IgD-negative memory B cell (primary cell): ENCODE measurements around the gene EIF2S3. TPM values are rescaled to one million over a fixed set of nuclear protein-coding genes. Genes with fewer than 3 reads are reported as not detected.

ENCODE experiments used
- H3K27ac Mint-ChIP-seq, 3 donors: one replicate each; pipeline ENCODE4 v1.8.0; 2020 to 2022; ENCODE audit warnings: mild to moderate bottlenecking in 3 of 3, mixed read lengths in 3 of 3, moderate library complexity in 1 of 3
- H3K27me3 Mint-ChIP-seq: one replicate; pipeline ENCODE4 v1.8.0; 2021; ENCODE audit warnings: mixed read lengths
- H3K36me3 Mint-ChIP-seq: one replicate; pipeline ENCODE4 v1.8.0; 2020; ENCODE audit warnings: mild to moderate bottlenecking, mixed read lengths
- H3K4me1 Mint-ChIP-seq, 3 donors: one replicate each; pipeline ENCODE4 v1.8.0; 2020 to 2022; ENCODE audit warnings: mixed read lengths in 3 of 3, mild to moderate bottlenecking in 1 of 3
- H3K4me3 Mint-ChIP-seq, 4 donors: one replicate each; pipeline ENCODE4 v1.8.0; 2020 to 2022; ENCODE audit warnings: mild to moderate bottlenecking in 4 of 4, mixed read lengths in 4 of 4, moderate library complexity in 3 of 4
- H3K9me3 Mint-ChIP-seq, 3 donors: one replicate each; pipeline ENCODE4 v1.8.0; 2020 to 2021; ENCODE audit warnings: mixed read lengths in 3 of 3, mild to moderate bottlenecking in 1 of 3
- polyA plus RNA-seq: library from polyadenylated mRNA; unstranded; fragments of 300-500 nt; fragmentation: Illumina TruSeq; gene quantifications from one replicate; pipeline ENCODE4 v1.2.3, GENCODE V29; 2021

EIF2S3 gene
- 128 TPM for polyA plus RNA-seq

DNA sequence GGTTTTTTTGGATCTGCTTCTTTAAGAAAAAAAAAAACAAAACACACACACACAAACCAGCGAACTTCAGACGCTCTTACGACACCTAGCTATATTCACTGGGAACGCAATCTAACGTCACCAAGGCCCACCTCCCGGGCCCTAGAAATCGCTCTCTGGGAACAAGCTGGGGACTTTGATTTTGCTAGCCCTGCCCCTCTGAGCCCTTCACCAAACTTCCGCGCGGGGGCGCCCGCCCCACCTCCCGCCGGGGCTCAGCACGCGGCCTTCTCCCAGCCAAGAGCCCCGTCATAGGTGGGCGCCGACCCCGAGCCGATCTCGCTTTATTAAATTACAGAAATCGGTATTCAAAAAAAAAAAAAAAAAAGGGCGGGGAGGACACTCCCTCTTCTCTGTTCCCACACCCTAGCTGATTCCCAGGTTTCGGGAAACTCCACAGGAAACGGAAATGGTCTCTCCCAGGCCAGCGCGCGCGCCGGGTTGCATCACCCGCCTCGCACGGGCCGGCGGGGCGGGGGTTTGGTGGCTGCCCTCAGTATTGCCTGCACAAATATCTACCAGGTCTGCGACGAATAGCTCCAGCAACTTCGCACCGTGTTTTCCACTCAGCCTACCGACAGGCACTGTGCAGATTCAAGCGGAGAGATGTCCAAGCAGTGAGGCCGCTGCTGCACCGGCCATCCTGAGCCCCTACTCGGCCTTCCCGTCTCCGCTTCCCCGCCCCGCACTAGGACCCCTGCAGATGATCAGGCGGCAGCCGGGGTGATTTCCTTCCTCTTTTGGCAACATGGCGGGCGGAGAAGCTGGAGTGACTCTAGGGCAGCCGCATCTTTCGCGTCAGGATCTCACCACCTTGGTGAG is at the start of gene EIF2S3:
TSS of gene EIF2S3 (plus strand) at position 775 of the 861 bp plus-strand sequence. CDS start at position 788, 13 bp downstream.
- peak within 1 kb of the TSS in 1 of 4 donors; percentile 98 for H3K4me3 Mint-ChIP-seq
- H3K27ac Mint-ChIP-seq = no peak within 1 kb of the TSS
- H3K9me3 Mint-ChIP-seq = no peaks in the 10 kb centered on the region

DNA sequence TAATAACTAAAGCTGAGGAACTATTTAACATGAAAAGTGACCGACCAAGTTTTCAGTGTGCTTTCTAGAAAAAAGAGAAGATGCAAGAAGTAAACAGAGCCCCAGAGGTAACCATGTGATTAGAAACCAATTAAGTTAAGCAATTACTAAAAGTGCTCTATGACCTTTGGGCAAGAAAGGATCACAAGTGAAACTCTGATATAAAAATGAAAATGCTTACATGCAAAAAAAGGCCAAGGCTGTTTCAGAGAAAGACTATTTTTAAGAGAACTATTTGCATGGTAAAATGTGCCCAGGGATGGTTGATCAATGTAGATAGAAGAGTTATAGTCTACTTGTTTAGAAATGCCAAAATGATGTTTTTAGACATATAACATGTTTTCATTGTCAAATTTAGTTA is 49.7 kb upstream of the EIF2S3 start:
- peaks cover 2% of the 10 kb centered on the region for H3K36me3 Mint-ChIP-seq
- peaks cover 1 to 18% (median 12%) of the 10 kb centered on the region in 3 donors for H3K4me1 Mint-ChIP-seq
- H3K9me3 Mint-ChIP-seq = no peaks in the 10 kb centered on the region
- no peak overlapping the region for H3K4me3 Mint-ChIP-seq
- no peak overlapping the region for H3K27ac Mint-ChIP-seq
- H3K27me3 Mint-ChIP-seq = no peaks in the 10 kb centered on the region

More for the DNA sequence above, at the start of gene EIF2S3:
- peaks cover 0 to 11% (median 7%) of the 10 kb centered on the region in 3 donors for H3K4me1 Mint-ChIP-seq
- H3K36me3 Mint-ChIP-seq = no peaks in the 10 kb centered on the region
- H3K27me3 Mint-ChIP-seq = no peaks in the 10 kb centered on the region

GRCh38 chrX:24005867-24006266 is 48.9 kb upstream of the EIF2S3 start:
- no peak overlapping the region for H3K4me3 Mint-ChIP-seq
- no peak overlapping the region for H3K27ac Mint-ChIP-seq
- H3K27me3 Mint-ChIP-seq = no peaks in the 10 kb centered on the region
- H3K9me3 Mint-ChIP-seq = no peaks in the 10 kb centered on the region
- peaks cover 2% of the 10 kb centered on the region for H3K36me3 Mint-ChIP-seq
- peaks cover 4 to 18% (median 12%) of the 10 kb centered on the region in 3 donors for H3K4me1 Mint-ChIP-seq

DNA sequence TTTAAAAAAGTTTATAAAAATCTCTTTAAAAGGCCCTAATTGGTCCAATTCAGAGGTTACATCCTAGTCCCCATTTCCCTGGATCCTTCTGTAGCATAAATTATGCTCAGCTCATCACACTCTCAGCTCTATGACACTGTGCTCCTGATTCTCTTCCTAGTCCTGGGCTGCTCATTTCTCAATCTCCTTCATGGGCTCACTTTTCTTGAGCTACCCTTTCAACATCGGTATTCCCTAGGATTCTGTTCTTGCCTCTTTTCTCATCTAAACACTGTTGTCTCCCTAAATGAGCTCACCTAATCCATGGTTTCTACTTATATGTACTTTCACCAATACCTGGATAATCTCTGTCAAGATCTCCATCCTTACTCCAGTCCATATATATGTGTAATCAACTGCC is 42.5 kb upstream of the EIF2S3 start:
- Mint-ChIP-seq H3K4me3 (no peak overlapping the region), H3K36me3 (peaks cover 2% of the 10 kb centered on the region), H3K27me3 (peaks cover 3% of the 10 kb centered on the region), H3K9me3 (no peaks in the 10 kb centered on the region), H3K4me1 (peaks cover 0 to 11% (median 9%) of the 10 kb centered on the region in 3 donors), H3K27ac (no peak overlapping the region)

DNA sequence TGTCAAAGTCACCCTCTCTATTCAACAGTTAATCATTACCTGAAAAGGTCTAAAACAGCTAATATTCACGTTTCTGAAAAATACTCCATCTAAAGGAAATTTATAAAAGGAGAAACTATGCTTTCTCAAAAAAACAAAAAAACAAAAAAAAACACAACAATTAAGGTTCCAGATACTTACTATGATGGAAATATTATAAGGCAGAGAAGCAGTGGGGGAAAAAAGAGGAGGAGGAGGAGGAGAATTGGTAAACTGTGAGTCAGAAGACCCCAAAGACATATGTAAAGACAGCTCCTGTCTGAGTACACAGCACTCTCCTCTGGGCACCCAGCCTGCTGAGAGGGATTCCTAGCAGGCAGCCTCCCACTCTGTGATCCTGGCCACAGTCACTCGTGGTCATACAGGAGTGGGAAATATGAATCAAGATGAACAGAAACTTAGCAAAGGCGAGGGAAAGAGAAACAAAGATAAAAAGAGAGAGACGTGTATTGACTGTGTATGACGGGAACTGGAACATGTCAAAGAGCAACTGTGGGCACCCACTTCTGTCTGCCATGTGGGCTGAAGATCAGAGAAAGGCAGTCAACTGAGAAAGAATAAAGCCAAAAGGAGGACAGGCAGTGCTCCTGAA is 40.3 kb upstream of the EIF2S3 start:
- peaks cover 2% of the 10 kb centered on the region for H3K36me3 Mint-ChIP-seq
- H3K27ac Mint-ChIP-seq = peak overlapping the region in 1 of 3 donors; percentile 1
- H3K4me3 Mint-ChIP-seq = no peak overlapping the region
- H3K27me3 Mint-ChIP-seq = peaks cover 3% of the 10 kb centered on the region
- H3K4me1 Mint-ChIP-seq = peaks cover 1 to 13% (median 6%) of the 10 kb centered on the region in 3 donors
- no peaks in the 10 kb centered on the region for H3K9me3 Mint-ChIP-seq

DNA sequence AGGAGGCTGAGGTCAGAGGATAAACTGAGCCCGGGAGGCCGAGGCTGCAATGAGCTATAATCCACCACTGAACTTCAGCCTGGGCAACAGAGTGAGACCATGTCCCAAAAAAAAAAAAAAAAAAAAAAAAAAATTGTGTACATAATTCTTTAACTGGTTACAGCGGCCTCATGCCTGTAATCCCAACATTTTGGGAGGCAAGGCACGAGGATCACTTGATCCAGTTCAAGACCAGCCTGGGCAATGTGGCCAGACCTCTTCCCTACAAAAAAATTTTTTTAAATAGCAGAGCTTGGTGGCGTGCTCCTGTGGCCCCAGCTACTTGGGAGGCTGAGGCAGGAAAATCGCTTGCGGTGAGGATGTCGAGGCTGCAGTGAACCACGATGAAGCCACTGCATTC is 37.1 kb upstream of the EIF2S3 start:
- Mint-ChIP-seq H3K27me3 (peaks cover 5% of the 10 kb centered on the region), H3K9me3 (no peaks in the 10 kb centered on the region), H3K4me1 (peaks cover 15 to 24% (median 15%) of the 10 kb centered on the region in 3 donors), H3K27ac (peak overlapping the region in 2 of 3 donors; percentile 50 to 59), H3K4me3 (no peak overlapping the region), H3K36me3 (peaks cover 2% of the 10 kb centered on the region)

DNA sequence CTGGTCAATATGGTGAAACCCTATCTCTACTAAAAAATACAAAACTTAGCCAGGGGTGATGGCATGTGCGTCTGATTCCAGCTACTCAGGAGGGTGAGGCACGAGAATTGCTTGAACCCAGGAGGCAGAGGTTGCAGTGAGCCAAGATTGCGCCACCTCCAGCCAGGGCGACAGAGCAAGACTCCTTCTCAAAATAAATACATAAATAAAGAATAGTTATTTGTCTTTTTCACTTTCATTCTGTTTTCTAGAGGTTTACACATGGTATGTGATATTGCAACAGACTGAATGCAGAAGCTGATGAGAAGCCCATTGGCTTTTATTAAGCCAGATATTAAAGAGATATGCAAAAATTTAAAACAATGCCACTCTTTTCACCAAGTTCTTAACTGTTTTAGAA is 35.9 kb upstream of the EIF2S3 start:
- peaks cover 20 to 29% (median 22%) of the 10 kb centered on the region in 3 donors for H3K4me1 Mint-ChIP-seq
- no peak overlapping the region for H3K4me3 Mint-ChIP-seq
- peaks cover 2% of the 10 kb centered on the region for H3K36me3 Mint-ChIP-seq
- H3K27me3 Mint-ChIP-seq = peaks cover 5% of the 10 kb centered on the region
- H3K9me3 Mint-ChIP-seq = no peaks in the 10 kb centered on the region
- H3K27ac Mint-ChIP-seq = no peak overlapping the region

- Mint-ChIP-seq H3K9me3 (no peaks in the 10 kb centered on the region), H3K27ac (peak overlapping the region in 1 of 3 donors; percentile 19), H3K4me1 (peaks cover 20 to 29% (median 20%) of the 10 kb centered on the region in 3 donors), H3K36me3 (peaks cover 2% of the 10 kb centered on the region), H3K4me3 (no peak overlapping the region), H3K27me3 (peaks cover 5% of the 10 kb centered on the region)
These were observed 35.3 kb upstream of the EIF2S3 start for GRCh38 chrX:24019448-24019847.

DNA sequence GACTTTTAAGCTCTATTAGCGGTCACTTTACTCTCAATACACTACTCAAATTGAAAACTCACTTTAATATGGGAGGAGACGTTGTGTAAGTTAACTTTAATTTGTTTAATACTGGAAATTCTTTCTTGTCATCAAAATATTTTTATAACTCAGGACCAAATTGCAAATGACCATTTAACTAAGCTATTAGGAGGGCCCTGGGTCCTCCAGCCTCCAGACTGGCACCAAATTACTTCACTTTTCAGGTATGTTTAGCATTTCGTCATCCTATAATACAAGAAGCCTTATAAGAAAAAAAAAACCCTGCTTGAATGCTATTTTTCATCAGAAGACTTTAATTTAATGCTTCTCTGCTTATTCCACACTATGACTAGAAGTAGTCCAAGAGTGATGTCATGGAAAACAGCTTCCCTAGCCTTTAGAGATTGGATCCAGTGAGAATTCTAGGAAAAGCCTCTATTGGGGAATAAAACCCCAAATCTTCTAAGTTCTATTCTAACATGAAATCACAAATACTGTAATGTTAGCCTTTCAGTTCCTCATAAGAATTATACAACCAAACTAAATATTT is 34.4 kb upstream of the EIF2S3 start:
- H3K4me1 Mint-ChIP-seq = peaks cover 16 to 29% (median 17%) of the 10 kb centered on the region in 3 donors
- H3K27me3 Mint-ChIP-seq = peaks cover 2% of the 10 kb centered on the region
- H3K36me3 Mint-ChIP-seq = no peaks in the 10 kb centered on the region
- H3K27ac Mint-ChIP-seq = no peak overlapping the region
- H3K4me3 Mint-ChIP-seq = peak overlapping the region in 2 of 4 donors; percentile 28 to 67
- H3K9me3 Mint-ChIP-seq = no peaks in the 10 kb centered on the region

- peaks cover 2% of the 10 kb centered on the region for H3K27me3 Mint-ChIP-seq
- H3K36me3 Mint-ChIP-seq = peaks cover 1% of the 10 kb centered on the region
- H3K4me3 Mint-ChIP-seq = peak overlapping the region; percentile 86 to 93 (median 92)
- H3K4me1 Mint-ChIP-seq = peaks cover 14 to 29% (median 18%) of the 10 kb centered on the region in 3 donors
- H3K9me3 Mint-ChIP-seq = no peaks in the 10 kb centered on the region
- peak overlapping the region in 1 of 3 donors; percentile 98 for H3K27ac Mint-ChIP-seq
These were observed 31.2 kb upstream of the EIF2S3 start for GRCh38 chrX:24023544-24023943.

DNA sequence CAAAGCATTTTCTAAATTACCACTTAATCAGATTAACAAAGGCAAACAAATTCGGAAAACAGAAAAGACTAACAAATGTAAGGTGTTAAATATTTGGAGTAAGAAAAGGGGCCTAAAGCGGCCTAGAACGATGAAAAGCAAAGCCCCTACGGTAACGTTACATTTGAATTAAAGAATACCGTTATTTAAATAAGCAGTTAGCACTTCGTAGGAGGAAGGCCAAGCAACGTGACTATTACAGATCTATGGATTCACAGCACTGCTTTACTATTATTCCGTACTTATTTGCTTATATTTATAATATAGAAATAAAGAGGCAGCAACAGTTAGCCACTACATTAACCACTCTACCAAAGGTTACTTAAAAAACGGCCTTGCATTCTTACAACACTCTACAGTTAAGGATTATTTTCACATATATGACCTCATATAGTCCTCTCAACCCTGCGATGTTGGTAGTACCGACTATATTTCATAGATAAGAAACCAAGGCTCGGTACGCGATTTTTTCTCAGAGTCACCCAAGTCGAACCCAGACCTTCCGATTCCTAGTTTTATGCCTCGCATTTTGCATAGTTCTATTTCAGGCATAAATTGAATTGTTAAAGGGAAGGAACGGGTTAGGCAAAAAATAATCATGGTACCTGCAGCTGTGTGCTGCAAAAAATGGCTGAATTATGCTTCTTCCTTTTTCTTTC is 30.6 kb upstream of the EIF2S3 start:
- peaks cover 1% of the 10 kb centered on the region for H3K36me3 Mint-ChIP-seq
- peaks cover 2% of the 10 kb centered on the region for H3K27me3 Mint-ChIP-seq
- H3K27ac Mint-ChIP-seq = peak overlapping the region; percentile 50 to 98 (median 84)
- H3K9me3 Mint-ChIP-seq = no peaks in the 10 kb centered on the region
- peak overlapping the region; percentile 86 to 93 (median 92) for H3K4me3 Mint-ChIP-seq
- H3K4me1 Mint-ChIP-seq = peaks cover 14 to 29% (median 18%) of the 10 kb centered on the region in 3 donors

- H3K27ac Mint-ChIP-seq = peak overlapping the region in 2 of 3 donors; percentile 53 to 98
- no peaks in the 10 kb centered on the region for H3K9me3 Mint-ChIP-seq
- H3K36me3 Mint-ChIP-seq = peaks cover 3% of the 10 kb centered on the region
- H3K4me1 Mint-ChIP-seq = peaks cover 12 to 22% (median 12%) of the 10 kb centered on the region in 3 donors
- peaks cover 2% of the 10 kb centered on the region for H3K27me3 Mint-ChIP-seq
- H3K4me3 Mint-ChIP-seq = peak overlapping the region; percentile 86 to 93 (median 92)
These were observed 29.7 kb upstream of the EIF2S3 start for GRCh38 chrX:24024819-24025740.

DNA sequence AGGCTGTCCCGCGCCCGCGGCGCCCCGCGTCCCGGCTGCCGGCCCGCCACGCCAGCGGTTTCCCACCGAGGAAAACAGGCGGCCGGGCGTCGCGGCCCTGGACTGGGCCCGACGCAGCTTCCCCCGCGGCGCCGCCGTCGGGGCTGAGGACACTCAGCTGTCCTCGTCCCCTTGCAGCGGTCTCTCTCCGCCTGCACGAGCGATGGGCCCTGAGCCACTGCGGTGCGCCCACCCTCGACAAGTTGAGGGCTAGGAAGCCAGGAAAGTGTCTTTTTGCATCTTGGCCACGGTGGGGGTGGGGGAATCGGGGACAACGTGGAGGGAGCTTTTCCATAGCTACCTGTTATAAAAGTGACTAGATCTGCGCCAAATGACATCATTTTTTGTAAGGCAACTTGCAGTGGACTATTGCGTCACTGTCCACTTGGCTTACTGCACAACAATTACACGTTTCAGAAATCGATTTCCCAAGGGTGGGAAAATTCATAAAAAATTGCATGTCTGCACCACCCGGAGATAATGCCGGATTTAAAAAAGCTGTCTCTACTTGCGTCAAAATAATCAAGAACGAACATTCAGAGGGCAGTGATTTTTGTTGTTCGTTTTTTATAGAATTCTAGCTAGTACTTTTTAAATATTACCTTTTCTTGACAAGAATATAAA is 28.9 kb upstream of the EIF2S3 start:
- Mint-ChIP-seq H3K9me3 (no peaks in the 10 kb centered on the region), H3K27ac (peak overlapping the region; percentile 53 to 92 (median 90)), H3K4me3 (peak overlapping the region; percentile 86 to 92 (median 90)), H3K36me3 (peaks cover 3% of the 10 kb centered on the region), H3K4me1 (peaks cover 9 to 14% (median 9%) of the 10 kb centered on the region in 3 donors), H3K27me3 (peaks cover 2% of the 10 kb centered on the region)
